ENCODE data around the gene AFM. TPM values are rescaled to one million over a fixed set of nuclear protein-coding genes. Genes with fewer than 3 reads are reported as not detected.

The AFM gene
- total RNA-seq, 2 experiments from 2014 or later, result not detected

DNA sequence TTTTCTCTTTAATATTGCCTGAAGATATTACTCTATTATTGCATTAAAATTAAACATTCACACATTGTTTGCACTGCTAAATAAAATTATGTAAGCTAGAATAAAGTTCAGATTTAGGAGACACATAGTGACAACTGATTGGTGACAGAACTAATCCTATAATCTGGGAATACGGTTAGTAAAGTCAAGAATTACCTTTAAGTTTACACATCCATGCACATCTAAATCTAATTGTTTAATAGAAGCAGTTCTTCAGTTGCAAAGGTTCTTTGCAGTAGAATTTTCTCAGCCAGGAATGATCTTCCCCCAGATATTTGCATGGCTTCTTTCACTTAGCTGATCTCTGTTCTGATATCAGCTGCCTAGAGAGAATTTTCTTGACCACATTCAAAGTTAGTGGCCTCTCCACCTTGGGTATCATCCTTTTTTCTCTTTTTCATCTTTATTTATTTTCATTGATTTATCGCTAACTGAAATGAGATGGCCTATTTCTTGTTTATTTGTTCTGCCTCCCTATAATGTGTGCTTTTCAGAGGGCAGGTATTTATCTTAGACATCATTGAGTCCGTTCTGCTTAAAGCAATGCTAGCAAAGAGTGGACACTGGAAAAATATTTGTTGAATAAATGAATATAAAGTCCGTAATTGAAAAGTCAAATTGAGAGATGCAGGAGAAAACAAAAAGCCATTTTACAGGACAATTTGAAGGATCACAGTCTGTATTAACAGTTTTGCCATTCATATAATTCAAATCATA lies 32.9 kb upstream of the AFM start:
- H3K36me3 ChIP-seq (ENCODE audit: insufficient read depth, low read length), result no peaks in the 10 kb centered on the region
- H3K4me3 Mint-ChIP-seq, result no peak overlapping the region
- no peak for TF ChIP-seq CTCF (IDR thresholded peaks at IDR 0.05)
- no peaks in the 10 kb centered on the region for H3K36me3 Mint-ChIP-seq (ENCODE audit: low read depth)
- POLR2A ChIA-PET, result no interaction called here
- ATAC-seq (ENCODE audit: poor library complexity) (no peak), DNase-seq (no peak)
- H3K4me1 Mint-ChIP-seq (ENCODE audit: low read depth), result no peaks in the 10 kb centered on the region
- no peaks in the 10 kb centered on the region for H3K9me3 Mint-ChIP-seq
- H3K27me3 Mint-ChIP-seq, result peaks cover 23% of the 10 kb centered on the region
- no peaks in the 10 kb centered on the region for H3K9me3 ChIP-seq (ENCODE audit: control insufficient read depth in 1 of 2, insufficient read depth in 1 of 2, low read length in 2 of 2)
- H3K27me3 ChIP-seq (ENCODE audit: control insufficient read depth in 1 of 2, insufficient read depth in 2 of 2, low read length in 2 of 2), result no peaks in the 10 kb centered on the region
- no peak overlapping the region for H3K27ac ChIP-seq (ENCODE audit: low read depth in 1 of 2, low read length in 2 of 2)
- H3K27ac Mint-ChIP-seq, result no peak overlapping the region
- intact Hi-C loops (cut with DNase I, micrococcal nuclease), result no loop called here
- CTCF ChIA-PET, result no interaction called here
- no peaks in the 10 kb centered on the region for H3K4me1 ChIP-seq (ENCODE audit: insufficient read depth, low read length)
- H3K4me3 ChIP-seq (ENCODE audit: low read length), result no peak overlapping the region

DNA sequence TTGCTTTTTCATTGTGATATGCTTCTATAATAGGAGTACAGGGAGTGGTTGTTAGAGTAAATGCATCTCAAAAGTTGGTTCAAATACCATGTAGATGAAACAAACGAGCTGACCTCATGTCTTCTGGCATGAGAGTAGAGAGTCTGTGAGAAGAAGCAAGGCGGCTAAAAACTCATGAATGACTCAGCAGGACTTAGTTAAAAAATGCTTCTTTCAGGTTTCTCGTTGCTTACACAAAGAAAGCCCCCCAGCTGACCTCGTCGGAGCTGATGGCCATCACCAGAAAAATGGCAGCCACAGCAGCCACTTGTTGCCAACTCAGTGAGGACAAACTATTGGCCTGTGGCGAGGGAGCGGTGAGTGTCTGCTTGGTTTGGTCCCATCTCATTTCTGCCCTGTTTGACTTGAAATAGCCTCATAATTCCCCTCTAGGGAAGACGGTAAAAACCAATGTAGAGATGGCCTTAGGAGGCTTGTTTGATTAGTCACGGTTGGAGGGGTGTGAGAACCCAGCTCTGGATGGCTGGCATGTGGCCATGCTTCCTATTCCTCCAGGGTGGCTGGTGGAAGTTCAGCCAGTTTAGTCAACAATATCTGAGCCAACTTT lies 31.0 kb upstream of the AFM start:
- ChIA-PET POLR2A (no interaction called here), CTCF (no interaction called here)
- peaks cover 19% of the 10 kb centered on the region for H3K27me3 Mint-ChIP-seq
- H3K4me1 ChIP-seq (ENCODE audit: insufficient read depth, low read length), result no peaks in the 10 kb centered on the region
- no peaks in the 10 kb centered on the region for H3K36me3 ChIP-seq (ENCODE audit: insufficient read depth, low read length)
- no peaks in the 10 kb centered on the region for H3K9me3 ChIP-seq (ENCODE audit: control insufficient read depth in 1 of 2, insufficient read depth in 1 of 2, low read length in 2 of 2)
- ATAC-seq (ENCODE audit: poor library complexity) (no peak), DNase-seq (no peak)
- H3K36me3 Mint-ChIP-seq (ENCODE audit: low read depth), result no peaks in the 10 kb centered on the region
- no peak overlapping the region for H3K27ac Mint-ChIP-seq
- TF ChIP-seq CTCF (IDR thresholded peaks at IDR 0.05), result no peak
- no peaks in the 10 kb centered on the region for H3K27me3 ChIP-seq (ENCODE audit: control insufficient read depth in 1 of 2, insufficient read depth in 2 of 2, low read length in 2 of 2)
- no peaks in the 10 kb centered on the region for H3K9me3 Mint-ChIP-seq
- intact Hi-C loops (cut with DNase I, micrococcal nuclease), result no loop called here
- no peak overlapping the region for H3K4me3 ChIP-seq (ENCODE audit: low read length)
- H3K4me1 Mint-ChIP-seq (ENCODE audit: low read depth), result no peaks in the 10 kb centered on the region
- no peak overlapping the region for H3K27ac ChIP-seq (ENCODE audit: low read depth in 1 of 2, low read length in 2 of 2)
- no peak overlapping the region for H3K4me3 Mint-ChIP-seq

DNA sequence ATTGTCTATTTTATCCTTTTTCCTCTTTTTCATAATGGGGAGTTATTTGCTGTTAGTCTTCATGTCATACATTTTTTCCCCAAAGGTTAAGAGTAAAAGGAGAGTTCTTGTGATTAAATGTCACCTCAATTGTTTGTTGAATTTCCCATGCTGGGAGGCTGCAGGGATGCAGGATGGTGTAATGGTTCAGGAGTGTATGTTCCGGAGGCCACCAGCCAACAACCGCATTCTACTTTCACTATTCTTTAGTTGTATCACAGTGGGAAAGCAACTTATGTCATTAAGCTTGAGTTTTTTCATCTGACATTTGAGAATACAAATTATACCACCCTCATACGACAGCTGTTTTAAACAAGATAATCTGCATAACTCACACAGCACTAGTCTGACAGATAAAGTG lies 30.1 kb upstream of the AFM start:
- peaks cover 22% of the 10 kb centered on the region for H3K27me3 Mint-ChIP-seq
- H3K9me3 Mint-ChIP-seq, result no peaks in the 10 kb centered on the region
- H3K27ac Mint-ChIP-seq, result no peak overlapping the region
- ChIA-PET POLR2A (no interaction called here), CTCF (no interaction called here)
- H3K4me1 ChIP-seq (ENCODE audit: insufficient read depth, low read length), result no peaks in the 10 kb centered on the region
- no peaks in the 10 kb centered on the region for H3K9me3 ChIP-seq (ENCODE audit: control insufficient read depth in 1 of 2, insufficient read depth in 1 of 2, low read length in 2 of 2)
- no peak overlapping the region for H3K4me3 ChIP-seq (ENCODE audit: low read length)
- no peaks in the 10 kb centered on the region for H3K4me1 Mint-ChIP-seq (ENCODE audit: low read depth)
- no peaks in the 10 kb centered on the region for H3K27me3 ChIP-seq (ENCODE audit: control insufficient read depth in 1 of 2, insufficient read depth in 2 of 2, low read length in 2 of 2)
- no peaks in the 10 kb centered on the region for H3K36me3 Mint-ChIP-seq (ENCODE audit: low read depth)
- ATAC-seq (ENCODE audit: poor library complexity) (no peak), DNase-seq (no peak)
- no peak overlapping the region for H3K4me3 Mint-ChIP-seq
- no peak for TF ChIP-seq CTCF (IDR thresholded peaks at IDR 0.05)
- no peak overlapping the region for H3K27ac ChIP-seq (ENCODE audit: low read depth in 1 of 2, low read length in 2 of 2)
- intact Hi-C loops (cut with DNase I, micrococcal nuclease), result no loop called here
- no peaks in the 10 kb centered on the region for H3K36me3 ChIP-seq (ENCODE audit: insufficient read depth, low read length)
